Tibial nerve (tissue), 4 donors: Measurements from ENCODE around the gene FAM114A2.

Source experiments
- EP300 ChIP-seq, 2 donors: sonication (generic); formaldehyde crosslinking; IDR thresholded peaks; one replicate each; pipeline ENCODE4 v1.6.1; 2017; ENCODE audit warnings: antibody characterized with exemption in 2 of 2, mild to moderate bottlenecking in 1 of 2
- POLR2A ChIP-seq, 2 donors: fragments of 450-650 bp; IDR thresholded peaks; one replicate each; pipeline ENCODE4 v1.6.1; 2017; ENCODE audit warnings: antibody characterized with exemption in 2 of 2, mild to moderate bottlenecking in 2 of 2, moderate library complexity in 2 of 2
- TF ChIP-seq, protein P1 (sequence below), 5 experiments: fragments of 200-600 bp in 3 of 5; fragments of 450-650 bp in 2 of 5; sonication (generic) in 3 of 5; IDR thresholded peaks; one replicate each; pipeline ENCODE4 v1.5.1; 2016 to 2019; ENCODE audit warnings: antibody characterized with exemption in 5 of 5, mild to moderate bottlenecking in 3 of 5, moderate library complexity in 2 of 5

- TF ChIP-seq, protein P1, sequence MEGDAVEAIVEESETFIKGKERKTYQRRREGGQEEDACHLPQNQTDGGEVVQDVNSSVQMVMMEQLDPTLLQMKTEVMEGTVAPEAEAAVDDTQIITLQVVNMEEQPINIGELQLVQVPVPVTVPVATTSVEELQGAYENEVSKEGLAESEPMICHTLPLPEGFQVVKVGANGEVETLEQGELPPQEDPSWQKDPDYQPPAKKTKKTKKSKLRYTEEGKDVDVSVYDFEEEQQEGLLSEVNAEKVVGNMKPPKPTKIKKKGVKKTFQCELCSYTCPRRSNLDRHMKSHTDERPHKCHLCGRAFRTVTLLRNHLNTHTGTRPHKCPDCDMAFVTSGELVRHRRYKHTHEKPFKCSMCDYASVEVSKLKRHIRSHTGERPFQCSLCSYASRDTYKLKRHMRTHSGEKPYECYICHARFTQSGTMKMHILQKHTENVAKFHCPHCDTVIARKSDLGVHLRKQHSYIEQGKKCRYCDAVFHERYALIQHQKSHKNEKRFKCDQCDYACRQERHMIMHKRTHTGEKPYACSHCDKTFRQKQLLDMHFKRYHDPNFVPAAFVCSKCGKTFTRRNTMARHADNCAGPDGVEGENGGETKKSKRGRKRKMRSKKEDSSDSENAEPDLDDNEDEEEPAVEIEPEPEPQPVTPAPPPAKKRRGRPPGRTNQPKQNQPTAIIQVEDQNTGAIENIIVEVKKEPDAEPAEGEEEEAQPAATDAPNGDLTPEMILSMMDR (IDR thresholded peaks at IDR 0.05), result no peak
- no peak for TF ChIP-seq POLR2A (IDR thresholded peaks at IDR 0.05)
- no peak for TF ChIP-seq EP300 (IDR thresholded peaks at IDR 0.05)
Measured at GRCh38 chr5:154059039-154059430, 20.3 kb upstream of the FAM114A2 start.
